Loucy (cell line): Measurements from ENCODE around the gene SHC4.
"Not testable (repeated sequence)": the region's sequence is repeated elsewhere in the genome, so short reads cannot be mapped to it uniquely, and the experiment has no call there.

ENCODE experiments used
- EZH2phosphoT487 ChIP-seq: fragments of 200-600 bp; IDR thresholded peaks from 2 replicates; pipeline ENCODE4 v1.6.1; 2018; ENCODE audit warnings: antibody characterized with exemption, mild to moderate bottlenecking, moderate library complexity, borderline replicate concordance
- TF ChIP-seq, protein P1 (sequence below): fragments of 200-600 bp; sonication (generic); conservative IDR thresholded peaks from 2 replicates; pipeline ENCODE4 v1.5.1; 2014; ENCODE audit warnings: mild to moderate bottlenecking, antibody characterized with exemption, low read length

DNA sequence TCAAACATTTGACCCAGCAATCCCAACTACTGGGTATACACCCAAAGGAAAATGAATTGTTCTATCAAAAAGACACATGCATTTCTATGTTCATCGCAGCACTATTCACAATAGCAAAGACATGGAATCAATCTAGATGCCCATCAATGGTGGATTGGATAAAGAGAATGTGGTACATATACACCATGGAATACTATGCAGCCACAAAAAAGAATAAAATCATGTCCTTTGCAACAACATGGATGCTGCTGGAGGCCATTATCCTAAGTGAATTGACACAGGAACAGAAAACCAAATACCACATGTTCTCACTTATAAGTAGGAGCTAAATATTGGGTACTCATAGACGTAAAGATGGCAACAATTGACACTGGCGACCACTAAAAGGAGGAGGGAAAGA, 109.3 kb downstream of the SHC4 start:
- TF ChIP-seq, protein P1, sequence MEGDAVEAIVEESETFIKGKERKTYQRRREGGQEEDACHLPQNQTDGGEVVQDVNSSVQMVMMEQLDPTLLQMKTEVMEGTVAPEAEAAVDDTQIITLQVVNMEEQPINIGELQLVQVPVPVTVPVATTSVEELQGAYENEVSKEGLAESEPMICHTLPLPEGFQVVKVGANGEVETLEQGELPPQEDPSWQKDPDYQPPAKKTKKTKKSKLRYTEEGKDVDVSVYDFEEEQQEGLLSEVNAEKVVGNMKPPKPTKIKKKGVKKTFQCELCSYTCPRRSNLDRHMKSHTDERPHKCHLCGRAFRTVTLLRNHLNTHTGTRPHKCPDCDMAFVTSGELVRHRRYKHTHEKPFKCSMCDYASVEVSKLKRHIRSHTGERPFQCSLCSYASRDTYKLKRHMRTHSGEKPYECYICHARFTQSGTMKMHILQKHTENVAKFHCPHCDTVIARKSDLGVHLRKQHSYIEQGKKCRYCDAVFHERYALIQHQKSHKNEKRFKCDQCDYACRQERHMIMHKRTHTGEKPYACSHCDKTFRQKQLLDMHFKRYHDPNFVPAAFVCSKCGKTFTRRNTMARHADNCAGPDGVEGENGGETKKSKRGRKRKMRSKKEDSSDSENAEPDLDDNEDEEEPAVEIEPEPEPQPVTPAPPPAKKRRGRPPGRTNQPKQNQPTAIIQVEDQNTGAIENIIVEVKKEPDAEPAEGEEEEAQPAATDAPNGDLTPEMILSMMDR, result not testable (repeated sequence)
- not testable (repeated sequence) for TF ChIP-seq EZH2phosphoT487
